H1 (cell line): Measurements from ENCODE around the gene ACSM2B. TPM values are rescaled to one million over a fixed set of nuclear protein-coding genes. Genes with fewer than 3 reads are reported as not detected.
"Not testable (repeated sequence)": the region's sequence is repeated elsewhere in the genome, so short reads cannot be mapped to it uniquely, and the experiment has no call there.

Experiments
- CTCF ChIA-PET: fragments of 300-600 bp; sonication (Branson Sonifier 250); formaldehyde crosslinking; loops from one replicate; lab custom pipeline; 2021; ENCODE audit not compliant: partially characterized antibody; lab: Charles Lee
- POLR2A ChIA-PET: fragments of 300-600 bp; sonication (Branson Sonifier 250); formaldehyde crosslinking; loops from one replicate; lab custom pipeline; 2021; ENCODE audit warnings: inconsistent platforms; ENCODE audit not compliant: partially characterized antibody; lab: Charles Lee
- DNase-seq, 2 experiments: peaks; one replicate each; pipeline versions ENCODE4 v3.0.0 to v3.0.0-alpha.2; 2010 to 2022; ENCODE audit warnings: low spot score in 2 of 2, low read depth in 1 of 2, mixed read lengths in 1 of 2
- FAIRE-seq: peaks from 2 replicates; lab custom pipeline; 2011; peaks lifted over from hg19 to GRCh38; lab: Jason Lieb, UNC
- H2AFZ ChIP-seq: 2 replicates; pipeline ENCODE4 v1.8.1; 2012; ENCODE audit warnings: low read length, inconsistent platforms
- H2AK5ac ChIP-seq: 2 replicates; pipeline ENCODE4 v1.6.1; 2013; ENCODE audit warnings: low read depth, low read length
- H2BK120ac ChIP-seq: replicated peaks from 2 replicates; pipeline ENCODE3; 2013; ENCODE audit warnings: low read depth, low read length, inconsistent platforms
- H2BK12ac ChIP-seq: 2 replicates; pipeline ENCODE4 v1.6.1; 2013; ENCODE audit warnings: low read depth, low read length
- H2BK15ac ChIP-seq: 2 replicates; pipeline ENCODE4 v1.6.1; 2013; ENCODE audit warnings: low read length
- H2BK20ac ChIP-seq: 2 replicates; pipeline ENCODE4 v1.6.1; 2013; ENCODE audit warnings: low read length
- H2BK5ac ChIP-seq: 2 replicates; pipeline ENCODE4 v1.6.1; 2013; ENCODE audit warnings: low read depth, low read length
- H3K14ac ChIP-seq: 2 replicates; pipeline ENCODE4 v1.6.1; 2013; ENCODE audit warnings: inconsistent platforms; ENCODE audit not compliant: insufficient read length
- H3K18ac ChIP-seq: 2 replicates; pipeline ENCODE4 v1.6.1; 2013; ENCODE audit warnings: low read length; ENCODE audit errors: extremely low read depth
- H3K23ac ChIP-seq: 2 replicates; pipeline ENCODE4 v1.6.1; 2013; ENCODE audit warnings: inconsistent platforms; ENCODE audit not compliant: insufficient read length
- H3K23me2 ChIP-seq: 2 replicates; pipeline ENCODE4 v1.6.1; 2013; ENCODE audit warnings: low read depth, low read length
- H3K27ac ChIP-seq: 2 replicates; pipeline ENCODE4 v1.6.1; 2011; ENCODE audit warnings: low read depth, low read length, inconsistent platforms
- H3K27me3 ChIP-seq, 4 experiments: replicated peaks in 1 of 4; 1 replicate in 1 of 4; 2 replicates in 3 of 4; pipeline versions ENCODE4 v1.6.1 to v1.8.1; 2011 to 2013; ENCODE audit warnings: low read length in 3 of 4, mild to moderate bottlenecking in 3 of 4, inconsistent platforms in 2 of 4, mixed read lengths in 2 of 4, moderate library complexity in 1 of 4; ENCODE audit not compliant: control insufficient read depth in 3 of 4, insufficient read depth in 3 of 4; ENCODE audit errors: extremely low read depth in 1 of 4
- H3K36me3 ChIP-seq, 4 experiments: 2 replicates each; pipeline versions ENCODE4 v1.6.1 to v1.8.1; 2011 to 2013; ENCODE audit warnings: mild to moderate bottlenecking in 4 of 4, low read length in 3 of 4, moderate library complexity in 2 of 4, control low read depth in 1 of 4, inconsistent platforms in 1 of 4; ENCODE audit not compliant: insufficient read depth in 4 of 4, control insufficient read depth in 2 of 4
- H3K4ac ChIP-seq: replicated peaks from 2 replicates; pipeline ENCODE3; 2013; ENCODE audit warnings: low read length, low read depth, mixed read lengths, inconsistent platforms; ENCODE audit not compliant: insufficient read length
- H3K4me1 ChIP-seq, 4 experiments: replicated peaks in 1 of 4; 1 replicate in 1 of 4; 2 replicates in 3 of 4; pipeline versions ENCODE4 v1.6.1 to v1.8.1; 2011 to 2013; ENCODE audit warnings: low read length in 3 of 4, inconsistent platforms in 2 of 4, mixed read lengths in 1 of 4; ENCODE audit not compliant: insufficient read depth in 4 of 4, control insufficient read depth in 3 of 4
- H3K4me2 ChIP-seq, 2 experiments: 2 replicates each; pipeline versions ENCODE4 v1.6.1 to v1.8.1; 2011 to 2013; ENCODE audit warnings: low read depth in 2 of 2, low read length in 2 of 2, control low read depth in 1 of 2, inconsistent platforms in 1 of 2, mild to moderate bottlenecking in 1 of 2; ENCODE audit not compliant: insufficient read depth in 1 of 2
- H3K4me3 ChIP-seq, 4 experiments: fragments of 200-600, 300-600 bp in 1 of 4; sonication (generic), shearing (Covaris generic), sonication (Bioruptor Twin) in 1 of 4; 2 replicates each; pipeline versions ENCODE4 v1.5.1 to v1.8.1; 2011 to 2016; ENCODE audit warnings: low read length in 4 of 4, low read depth in 3 of 4, control low read depth in 2 of 4, inconsistent platforms in 2 of 4, mild to moderate bottlenecking in 2 of 4, mixed read lengths in 1 of 4, moderate library complexity in 1 of 4; ENCODE audit not compliant: insufficient read depth in 2 of 4; ENCODE audit errors: extremely low read depth in 1 of 4
- H3K56ac ChIP-seq: replicated peaks from 2 replicates; pipeline ENCODE3; 2013; ENCODE audit warnings: low read depth, mild to moderate bottlenecking, mixed read lengths, low read length, inconsistent platforms; ENCODE audit not compliant: insufficient read length
- H3K79me1 ChIP-seq: 2 replicates; pipeline ENCODE4 v1.6.1; 2013; ENCODE audit warnings: low read depth, low read length, control low read depth
- H3K79me2 ChIP-seq, 2 experiments: 2 replicates each; pipeline versions ENCODE4 v1.6.1 to v1.8.1; 2012 to 2013; ENCODE audit warnings: low read length in 2 of 2, mild to moderate bottlenecking in 2 of 2, inconsistent platforms in 1 of 2; ENCODE audit not compliant: insufficient read depth in 2 of 2, control insufficient read depth in 1 of 2
- H3K9ac ChIP-seq, 4 experiments: replicated peaks in 1 of 4; 1 replicate in 1 of 4; 2 replicates in 3 of 4; pipeline versions ENCODE4 v1.6.1 to v1.8.1; 2011 to 2013; ENCODE audit warnings: low read depth in 3 of 4, low read length in 3 of 4, control low read depth in 2 of 4, mild to moderate bottlenecking in 2 of 4, moderate library complexity in 2 of 4, inconsistent platforms in 1 of 4; ENCODE audit errors: extremely low read depth in 1 of 4
- H3K9me3 ChIP-seq, 2 experiments: 2 replicates each; pipeline versions ENCODE4 v1.6.1 to v1.8.1; 2012 to 2013; ENCODE audit warnings: mild to moderate bottlenecking in 2 of 2, moderate library complexity in 2 of 2, control low read depth in 1 of 2, inconsistent platforms in 1 of 2, low read depth in 1 of 2, low read length in 1 of 2, mixed read lengths in 1 of 2; ENCODE audit not compliant: insufficient read depth in 2 of 2
- H4K20me1 ChIP-seq, 2 experiments: replicated peaks in 1 of 2; 2 replicates each; pipeline versions ENCODE3 to v1.8.1; 2011 to 2013; ENCODE audit warnings: inconsistent platforms in 2 of 2, low read length in 2 of 2, mild to moderate bottlenecking in 1 of 2; ENCODE audit not compliant: insufficient read depth in 2 of 2, control insufficient read depth in 1 of 2
- H4K5ac ChIP-seq: 2 replicates; pipeline ENCODE4 v1.6.1; 2013; ENCODE audit warnings: low read length, low read depth, mixed read lengths, inconsistent platforms; ENCODE audit not compliant: insufficient read length
- H4K8ac ChIP-seq: 2 replicates; pipeline ENCODE4 v1.8.0; 2013; ENCODE audit warnings: mild to moderate bottlenecking, moderate library complexity, low read length, inconsistent platforms; ENCODE audit not compliant: insufficient read depth; ENCODE audit errors: extremely low read depth
- H4K91ac ChIP-seq: replicated peaks from 2 replicates; pipeline ENCODE3; 2013; ENCODE audit warnings: low read length, mixed read lengths, inconsistent platforms; ENCODE audit not compliant: insufficient read length
- WGBS, 2 experiments: shearing (Covaris generic) in 1 of 2; methylation state at CpG; one replicate each; pipeline versions ENCODE4 v1.1.6 to v1.1.7; 2013 to 2015; ENCODE audit warnings: low lambda C conversion rate in 2 of 2, mixed read lengths in 2 of 2, inconsistent platforms in 1 of 2, low coverage in 1 of 2, missing lambda C conversion rate in 1 of 2; ENCODE audit not compliant: insufficient replicate concordance in 2 of 2, insufficient coverage in 1 of 2, insufficient read length in 1 of 2; ENCODE audit errors: extremely low coverage in 1 of 2, missing lambda C conversion rate in 1 of 2; 5-methylcytosine and 5-hydroxymethylcytosine counted together
- polyA plus RNA-seq, 7 experiments: library from polyadenylated mRNA; depleted of rRNA in 3 of 7; stranded (reverse) in 5 of 7; unstranded in 2 of 7; fragments of >200 nt in 5 of 7; fragments of 200-250 nt in 2 of 7; gene quantifications; 1 replicate in 5 of 7; 2 replicates in 1 of 7; 4 replicates in 1 of 7; pipeline versions ENCODE4 v1.2.1 to v1.2.3, GENCODE V29; 2011 to 2013; ENCODE audit warnings: missing spikeins in 2 of 7, mixed read lengths in 2 of 7
- total RNA-seq: library from RNA; stranded (reverse); fragmentation: NEBNext Ultra II Directional; extraction: Animal tissue kit (Norgen Biotek cat#: 25700); gene quantifications from 2 replicates; pipeline ENCODE4 v1.2.1, GENCODE V29; 2021

ACSM2B gene
- total and polyA plus RNA-seq, 2 of the 8 experiments (the other 6 are each of a cell fraction or from before 2014, with no cell fraction given) = not detected

- H2BK12ac ChIP-seq, H3K9ac ChIP-seq, H2BK20ac ChIP-seq, H3K23me2 ChIP-seq, H4K5ac ChIP-seq, H3K4ac ChIP-seq, CTCF ChIA-PET, H3K27me3 ChIP-seq, H3K79me2 ChIP-seq, H3K14ac ChIP-seq, H3K23ac ChIP-seq, H4K91ac ChIP-seq, DNase-seq, H2AK5ac ChIP-seq, H3K36me3 ChIP-seq, H3K4me2 ChIP-seq, H3K18ac ChIP-seq, H3K27ac ChIP-seq, H3K79me1 ChIP-seq, H3K4me1 ChIP-seq, H2BK120ac ChIP-seq, H4K8ac ChIP-seq, H2BK15ac ChIP-seq, FAIRE-seq, H3K4me3 ChIP-seq, POLR2A ChIA-PET, H3K9me3 ChIP-seq, H2AFZ ChIP-seq, H4K20me1 ChIP-seq, H2BK5ac ChIP-seq, H3K56ac ChIP-seq: not testable (repeated sequence)
- 70% methylated on average over 1 of the region's 1 CpG; no CpG with 5 or more reads in 1 of the 2 experiments for WGBS, 2 experiments
Measured at GRCh38 chr16:20546951-20547350, 29.2 kb downstream of the ACSM2B start.

DNA sequence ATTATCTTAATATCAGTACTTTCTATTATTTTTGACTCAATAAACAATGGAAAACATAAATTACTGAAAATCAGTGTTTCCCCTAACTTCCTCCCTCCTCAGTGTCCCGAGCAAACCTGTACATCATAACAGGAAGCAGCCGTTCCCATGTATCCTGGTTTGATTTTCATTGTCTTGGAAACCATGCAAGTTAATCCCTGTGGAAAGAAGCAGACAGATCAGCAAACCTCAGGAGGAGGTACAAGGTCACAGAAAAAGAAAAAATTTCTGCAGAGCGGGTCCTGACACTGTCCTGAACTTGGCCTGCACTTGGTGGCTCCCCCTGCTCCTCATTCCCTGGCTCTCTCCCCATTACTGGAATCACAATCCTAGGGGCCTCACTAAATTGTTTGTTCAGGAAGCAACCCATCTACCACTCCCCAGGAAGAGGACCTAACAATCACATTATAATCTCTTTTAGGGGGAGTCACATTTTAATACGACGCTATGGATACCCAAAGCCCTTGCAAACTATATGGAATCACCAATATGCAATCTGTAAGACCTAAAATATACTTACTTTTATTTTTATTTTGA is 29.8 kb downstream of the ACSM2B start:
- H3K79me2 ChIP-seq, H3K27ac ChIP-seq, H3K4me1 ChIP-seq, H3K23me2 ChIP-seq, H2BK20ac ChIP-seq, FAIRE-seq, H2AFZ ChIP-seq, H2BK120ac ChIP-seq, H3K9me3 ChIP-seq, H4K5ac ChIP-seq, H4K8ac ChIP-seq, H2AK5ac ChIP-seq, DNase-seq, H3K4me2 ChIP-seq, H2BK12ac ChIP-seq, H2BK5ac ChIP-seq, H3K36me3 ChIP-seq, H3K27me3 ChIP-seq, POLR2A ChIA-PET, H4K20me1 ChIP-seq, H2BK15ac ChIP-seq, H3K18ac ChIP-seq, H3K79me1 ChIP-seq, H3K14ac ChIP-seq, H3K4ac ChIP-seq, CTCF ChIA-PET, H3K4me3 ChIP-seq, H3K23ac ChIP-seq, H3K9ac ChIP-seq, H3K56ac ChIP-seq, H4K91ac ChIP-seq: not testable (repeated sequence)
- 86% methylated on average over 4 of the region's 5 CpGs; no CpG with 5 or more reads in 1 of the 2 experiments for WGBS, 2 experiments
